Left lobe of liver (tissue), 2 donors: Measurements from ENCODE around the gene KCNN3. TPM values are rescaled to one million over a fixed set of nuclear protein-coding genes. Genes with fewer than 3 reads are reported as not detected.

ENCODE experiments used
- ATAC-seq: fragments of 200-7000 bp; cut with Tn5 transposase; one replicate; pipeline ENCODE4 v1.9.1; 2020; ENCODE audit warnings: mild to moderate bottlenecking, moderate library complexity
- DNase-seq: peaks from one replicate; pipeline ENCODE4 v3.0.0-alpha.2; 2020; ENCODE audit warnings: low spot score
- total RNA-seq: library from RNA; stranded (reverse); gene quantifications from one replicate; pipeline ENCODE4 v1.2.1, GENCODE V29; 2021
- donor health status: DM: no; HTN: no; CAD: no; lungs with moderate emphysema.
- donor health status: DM: no; HTN: yes; CAD: no.

KCNN3 gene
- total RNA-seq, 1 donor from 2014 or later: 0.23 TPM

GRCh38 chr1:154843636-154844296, 26.3 kb downstream of the KCNN3 start:
- DNase-seq: no peak
- no peak for ATAC-seq

GRCh38 chr1:154842635-154843034, 27.4 kb downstream of the KCNN3 start:
- no peak for ATAC-seq
- no peak for DNase-seq

- DNase-seq (no peak), ATAC-seq (no peak)
Observed at GRCh38 chr1:154841384-154841783, 28.7 kb downstream of the KCNN3 start.

GRCh38 chr1:154840269-154841176, 29.6 kb downstream of the KCNN3 start:
- DNase-seq: no peak
- ATAC-seq: no peak

- ATAC-seq (no peak), DNase-seq (no peak)
Observed at GRCh38 chr1:154839691-154840090, 30.4 kb downstream of the KCNN3 start.

- ATAC-seq (no peak), DNase-seq (no peak)
Observed at GRCh38 chr1:154838988-154839387, 31.1 kb downstream of the KCNN3 start.

- ATAC-seq (no peak), DNase-seq (no peak)
Observed at GRCh38 chr1:154838461-154838860, 31.6 kb downstream of the KCNN3 start.

- ATAC-seq (no peak), DNase-seq (no peak)
Observed at GRCh38 chr1:154837672-154838171, 32.4 kb downstream of the KCNN3 start.

- DNase-seq (no peak), ATAC-seq (no peak)
Observed at GRCh38 chr1:154837034-154837671, 32.9 kb downstream of the KCNN3 start.

- DNase-seq: no peak
- no peak for ATAC-seq
Observed at GRCh38 chr1:154835531-154836324, 34.4 kb downstream of the KCNN3 start.

GRCh38 chr1:154833841-154834240, 36.2 kb downstream of the KCNN3 start:
- DNase-seq: no peak
- ATAC-seq: no peak

- ATAC-seq: no peak
- no peak for DNase-seq
Observed at GRCh38 chr1:154833209-154833608, 36.9 kb downstream of the KCNN3 start.

GRCh38 chr1:154832384-154832783, 37.7 kb downstream of the KCNN3 start:
- ATAC-seq: no peak
- no peak for DNase-seq

- no peak for DNase-seq
Observed at GRCh38 chr1:154831462-154831861, 38.6 kb downstream of the KCNN3 start.

GRCh38 chr1:154829062-154829461, 41.0 kb downstream of the KCNN3 start:
- ATAC-seq: no peak
- no peak for DNase-seq

More at GRCh38 chr1:154831462-154831861, 38.6 kb downstream of the KCNN3 start:
- ATAC-seq: no peak

GRCh38 chr1:154824179-154825000, 45.7 kb downstream of the KCNN3 start:
- no peak for ATAC-seq
- DNase-seq: no peak

- no peak for DNase-seq
Observed at GRCh38 chr1:154822717-154823116, 47.4 kb downstream of the KCNN3 start.

GRCh38 chr1:154822233-154822632, 47.8 kb downstream of the KCNN3 start:
- DNase-seq (no peak), ATAC-seq (no peak)

More at GRCh38 chr1:154822717-154823116, 47.4 kb downstream of the KCNN3 start:
- no peak for ATAC-seq

- ATAC-seq (no peak), DNase-seq (no peak)
Observed at GRCh38 chr1:154821083-154821482, 49.0 kb downstream of the KCNN3 start.

- ATAC-seq (peak; percentile 66), DNase-seq (peak; percentile 58)
Observed at GRCh38 chr1:154820646-154821045, 49.4 kb downstream of the KCNN3 start.
